Measurements from ENCODE around the gene NUP35. TPM values are rescaled to one million over a fixed set of nuclear protein-coding genes. Genes with fewer than 3 reads are reported as not detected.
"Not testable (repeated sequence)": the region's sequence is repeated elsewhere in the genome, so short reads cannot be mapped to it uniquely, and the experiment has no call there.

The NUP35 gene
- total and polyA plus RNA-seq, 2 of the 8 experiments (the other 6 are each of a cell fraction or from before 2014, with no cell fraction given) = 30.7 to 48.7 TPM

- H2AFZ ChIP-seq (ENCODE audit: low read length); H2BK12ac ChIP-seq (ENCODE audit: low read depth, low read length); DNase-seq (ENCODE audit: low read depth in 1 of 2, low spot score in 2 of 2); H3K4ac ChIP-seq (replicated peaks; ENCODE audit: insufficient read length, low read depth, low read length); H2BK120ac ChIP-seq (replicated peaks; ENCODE audit: low read depth, low read length); H3K23me2 ChIP-seq (ENCODE audit: low read depth, low read length); H3K27me3 ChIP-seq (replicated peaks in 1 of 4; ENCODE audit: control insufficient read depth in 3 of 4, extremely low read depth in 1 of 4, insufficient read depth in 3 of 4, low read length in 3 of 4); H4K91ac ChIP-seq (replicated peaks; ENCODE audit: insufficient read length, low read length); H3K23ac ChIP-seq (ENCODE audit: insufficient read length); H3K4me2 ChIP-seq (ENCODE audit: insufficient read depth in 1 of 2, low read depth in 2 of 2, low read length in 2 of 2); H4K20me1 ChIP-seq (replicated peaks in 1 of 2; ENCODE audit: control insufficient read depth in 1 of 2, insufficient read depth in 2 of 2, low read length in 2 of 2); H3K9me3 ChIP-seq (ENCODE audit: insufficient read depth in 2 of 2, low read depth in 1 of 2, low read length in 1 of 2); H3K4me1 ChIP-seq (replicated peaks in 1 of 4; ENCODE audit: control insufficient read depth in 3 of 4, insufficient read depth in 4 of 4, low read length in 3 of 4); CTCF ChIA-PET (ENCODE audit: partially characterized antibody); H2BK20ac ChIP-seq (ENCODE audit: low read length); H4K5ac ChIP-seq (ENCODE audit: insufficient read length, low read depth, low read length); H2BK15ac ChIP-seq (ENCODE audit: low read length); H3K27ac ChIP-seq (ENCODE audit: low read depth, low read length); H3K9ac ChIP-seq (replicated peaks in 1 of 4; ENCODE audit: extremely low read depth in 1 of 4, low read depth in 3 of 4, low read length in 3 of 4); H4K8ac ChIP-seq (ENCODE audit: extremely low read depth, insufficient read depth, low read length); FAIRE-seq; H2BK5ac ChIP-seq (ENCODE audit: low read depth, low read length); H3K18ac ChIP-seq (ENCODE audit: extremely low read depth, low read length); H3K79me1 ChIP-seq (ENCODE audit: low read depth, low read length); H3K56ac ChIP-seq (replicated peaks; ENCODE audit: insufficient read length, low read depth, low read length); H2AK5ac ChIP-seq (ENCODE audit: low read depth, low read length); H3K4me3 ChIP-seq (ENCODE audit: extremely low read depth in 1 of 4, insufficient read depth in 2 of 4, low read depth in 3 of 4, low read length in 4 of 4); H3K14ac ChIP-seq (ENCODE audit: insufficient read length): not testable (repeated sequence)
- Histone ChIP-seq H3K79me2 (ENCODE audit: control insufficient read depth in 1 of 2, insufficient read depth in 2 of 2, low read length in 2 of 2) (peaks cover 0 to 46% of the 10 kb centered on the region in 2 experiments; a peak in 2 of 4 replicates), H3K36me3 (ENCODE audit: control insufficient read depth in 2 of 4, insufficient read depth in 4 of 4, low read length in 3 of 4) (peaks cover 0 to 46% (median 20%) of the 10 kb centered on the region in 4 experiments; a peak in 5 of 8 replicates)
- POLR2A ChIA-PET (ENCODE audit: partially characterized antibody) = interaction anchor here (0.9 kb wide), 1 partner anchor 19 kb away, joined by 3 read pairs; no protein-coding TSS in a partner anchor
- WGBS, 2 experiments (ENCODE audit: extremely low coverage in 1 of 2, insufficient coverage in 1 of 2, insufficient read length in 1 of 2, insufficient replicate concordance in 2 of 2, low coverage in 1 of 2, low lambda C conversion rate in 2 of 2, missing lambda C conversion rate in 1 of 2) = 92% methylated on average over 3 of the region's 3 CpGs; no CpG with 5 or more reads in 1 of the 2 experiments
Measured at GRCh38 chr2:183152280-183152679, 28.0 kb downstream of the NUP35 start.

All from H1 (cell line).